Colon (tissue), 2 donors: ENCODE results near the gene JPH3.

Experiments
- FAIRE-seq: peaks from 2 replicates; lab custom pipeline; 2012; peaks lifted over from hg19 to GRCh38; lab: Jason Lieb, UNC
- donor health status: control.
- donor health status: control.

The JPH3 gene

DNA sequence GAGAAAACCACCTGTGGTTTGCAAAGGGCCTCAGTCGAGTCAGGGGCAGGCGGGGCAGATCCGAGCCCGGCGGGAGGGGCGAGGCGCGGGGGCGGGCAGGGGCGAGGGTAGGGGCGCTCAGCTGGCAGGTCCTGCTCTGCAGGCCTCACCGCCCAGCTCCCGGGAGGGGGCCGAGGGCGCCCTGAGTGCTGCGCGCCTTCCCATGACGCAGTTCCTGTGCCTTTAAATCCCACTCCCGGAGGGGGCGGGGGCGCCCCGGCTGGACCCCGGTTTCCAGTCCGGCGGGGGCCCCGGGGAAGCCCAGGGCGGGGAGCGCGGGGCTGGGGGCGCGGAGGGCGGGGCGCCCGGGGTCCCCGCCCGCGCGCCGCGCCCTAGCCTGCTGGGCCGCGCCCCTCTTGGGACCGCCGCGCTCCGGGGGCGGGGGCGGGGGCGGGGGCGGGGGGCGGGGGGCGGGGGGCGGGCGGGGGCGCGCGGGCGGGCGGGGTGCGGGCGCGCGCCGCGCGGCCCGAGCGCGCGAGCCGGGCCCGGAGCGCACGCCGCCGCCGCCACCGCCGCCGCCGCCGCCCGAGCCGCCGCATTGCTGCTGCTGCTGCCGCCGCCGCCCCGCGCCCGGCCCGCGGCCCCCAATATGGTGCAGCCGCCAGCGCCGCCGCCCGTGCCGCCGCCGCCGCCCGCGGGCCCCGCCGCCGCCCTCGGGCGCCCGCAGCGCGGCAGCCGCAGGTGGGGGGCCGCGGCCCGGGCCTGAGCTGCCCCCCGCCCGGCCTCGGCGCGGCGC lies at the start of gene JPH3:
Gene JPH3 (plus strand): TSS at position 508 of the 775 bp plus-strand sequence. CDS start 639 bp downstream, outside the sequence.
- FAIRE-seq: no peak

DNA sequence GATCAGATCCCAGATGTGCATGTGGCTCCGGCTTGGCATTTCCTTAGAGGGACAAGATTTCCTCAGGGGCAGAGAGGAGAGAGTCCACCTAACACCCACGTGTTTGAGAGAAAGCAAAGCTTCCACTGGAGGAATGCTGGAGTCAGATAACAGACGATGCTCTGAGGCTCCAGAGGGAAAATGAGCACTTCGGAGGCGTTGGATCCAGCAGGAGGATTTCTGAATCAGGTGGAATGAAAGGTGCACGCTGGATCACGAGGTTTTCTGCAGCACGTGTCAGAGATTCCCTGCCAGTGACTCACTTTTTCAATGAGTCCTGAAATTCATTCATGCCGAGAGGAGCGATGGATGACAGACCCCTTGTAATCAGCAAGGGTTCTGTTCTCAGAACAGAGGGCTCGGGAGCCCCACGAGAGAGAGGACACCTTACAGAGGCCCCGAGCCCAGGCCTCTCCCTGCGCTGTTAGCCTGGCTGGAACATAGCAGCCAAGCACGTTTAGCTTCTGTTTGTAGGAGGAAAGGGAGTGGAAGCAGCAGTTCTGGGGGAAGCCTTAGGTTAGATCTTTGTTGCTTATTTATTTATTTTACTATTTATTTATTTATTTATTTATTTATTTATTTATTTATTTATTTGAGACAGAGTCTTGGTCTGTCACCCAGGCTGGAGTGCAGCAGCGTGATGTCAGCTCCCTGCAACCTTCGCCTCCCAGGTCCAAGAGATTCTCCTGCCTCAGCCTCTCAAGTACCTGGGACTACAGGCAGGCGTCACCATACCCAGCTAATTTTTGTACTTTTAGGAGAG lies 49.3 kb upstream of the JPH3 start:
- FAIRE-seq: no peak

DNA sequence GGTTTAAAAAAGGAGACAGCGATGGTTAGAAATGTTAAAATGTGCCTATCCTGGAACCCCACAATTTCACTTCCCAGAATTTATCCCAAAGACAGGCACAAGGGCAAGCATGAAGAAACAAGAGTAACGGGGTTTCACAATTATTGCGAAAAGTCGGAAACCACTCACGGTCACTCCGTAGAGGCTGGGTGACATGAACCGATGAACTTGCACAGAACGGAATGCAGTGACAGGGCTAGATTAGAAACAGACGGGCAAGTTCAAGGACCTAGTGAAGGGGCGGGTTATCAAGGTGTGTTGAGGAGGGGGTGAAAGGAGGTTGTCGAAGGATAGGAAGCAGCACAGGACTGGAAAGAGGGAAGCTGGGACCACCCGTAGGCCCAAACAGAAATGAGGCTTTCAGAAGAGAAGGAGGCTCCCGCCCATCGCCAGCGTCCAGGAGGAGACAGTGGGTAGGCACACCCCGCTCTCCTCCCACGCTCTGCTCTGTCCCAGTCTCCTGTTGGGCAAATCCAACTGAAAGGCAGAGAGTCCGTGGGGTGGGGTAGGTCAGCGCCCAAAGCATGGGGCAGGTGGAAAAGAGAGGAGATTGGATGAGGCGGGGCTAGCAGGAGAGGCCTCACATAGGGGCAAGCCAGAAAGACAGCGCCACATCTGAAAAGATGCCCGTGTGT lies 47.4 kb upstream of the JPH3 start:
- FAIRE-seq: no peak

DNA sequence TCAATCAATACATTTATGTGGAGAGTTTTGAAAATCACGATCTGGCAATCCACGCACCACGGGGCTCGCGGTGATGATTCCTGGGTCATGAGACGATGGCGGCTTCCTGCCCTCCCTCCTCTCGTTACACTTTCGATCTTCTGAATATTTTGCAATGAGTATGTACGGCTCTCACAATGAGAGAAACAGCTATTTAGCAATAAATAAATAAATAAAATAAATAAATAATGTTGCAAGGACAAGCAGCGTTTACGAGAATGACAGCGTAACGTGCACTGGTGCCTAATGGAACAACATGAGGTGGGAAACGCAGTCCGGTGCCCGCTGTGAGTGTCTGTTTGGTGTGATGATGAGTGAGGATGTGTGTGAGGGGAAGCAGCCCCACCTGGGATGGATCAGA lies 46.7 kb upstream of the JPH3 start:
- FAIRE-seq: no peak

DNA sequence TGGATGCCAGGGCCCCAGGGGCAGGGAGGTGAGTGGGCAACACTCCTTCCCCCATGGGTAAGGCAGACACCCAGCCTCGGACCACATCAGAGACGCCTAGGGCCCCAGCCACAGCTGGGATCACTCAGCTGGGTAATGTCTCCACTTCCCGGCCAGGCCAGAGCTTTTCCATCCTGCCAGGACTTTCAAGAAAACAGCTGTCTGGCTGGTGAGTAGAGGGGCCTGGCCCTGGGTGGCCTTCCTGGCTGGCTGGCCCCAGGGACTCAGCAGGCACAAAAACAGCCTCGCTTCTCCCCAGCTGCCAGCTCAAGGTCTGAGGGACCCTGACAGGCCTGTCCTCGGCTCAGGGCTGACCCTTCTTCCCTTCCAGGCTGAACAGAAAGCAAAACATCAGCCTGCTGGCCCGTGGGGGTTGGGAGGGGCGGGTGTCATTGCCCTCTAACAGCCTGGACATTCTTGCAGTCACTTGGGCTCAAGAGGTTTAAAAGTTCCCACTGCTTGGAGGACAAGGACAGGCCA lies 45.3 kb upstream of the JPH3 start:
- no peak for FAIRE-seq

DNA sequence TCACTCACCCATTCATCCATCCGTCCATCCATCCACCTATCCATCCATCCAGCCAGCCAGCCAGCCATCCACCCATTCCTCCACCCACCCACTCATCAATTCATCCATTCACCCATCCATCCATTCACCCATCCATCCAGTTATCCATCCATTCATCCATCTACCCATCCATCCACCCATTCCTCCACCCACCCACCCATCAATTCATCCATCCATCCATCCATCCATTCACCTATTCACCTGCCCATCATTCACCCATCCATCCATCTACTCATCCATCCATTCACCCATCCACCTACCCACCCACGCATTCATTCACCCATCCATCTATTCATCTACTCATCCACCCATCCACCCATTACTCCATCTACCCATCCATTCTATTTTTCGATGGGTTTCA lies 43.6 kb upstream of the JPH3 start:
- FAIRE-seq: no peak

DNA sequence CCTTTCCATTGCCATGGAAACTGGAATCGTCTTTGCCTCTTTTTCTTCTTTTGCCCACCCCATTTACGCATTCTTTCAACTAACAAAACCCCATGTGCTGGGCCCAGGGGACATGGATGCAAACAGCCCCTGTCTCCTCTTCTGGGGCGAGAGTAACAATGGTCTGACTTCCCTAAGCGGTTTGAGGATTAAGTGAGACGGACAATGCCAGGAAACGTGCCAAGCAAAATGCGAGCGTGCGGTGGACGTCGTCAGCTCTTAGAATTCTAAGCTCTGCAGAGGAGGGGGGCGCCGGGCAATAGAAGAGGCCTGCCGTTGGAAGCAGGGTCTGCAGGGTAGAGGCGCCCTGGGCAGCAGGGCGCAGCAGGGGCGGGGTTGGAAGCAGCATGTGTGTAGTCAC lies 42.4 kb upstream of the JPH3 start:
- no peak for FAIRE-seq

DNA sequence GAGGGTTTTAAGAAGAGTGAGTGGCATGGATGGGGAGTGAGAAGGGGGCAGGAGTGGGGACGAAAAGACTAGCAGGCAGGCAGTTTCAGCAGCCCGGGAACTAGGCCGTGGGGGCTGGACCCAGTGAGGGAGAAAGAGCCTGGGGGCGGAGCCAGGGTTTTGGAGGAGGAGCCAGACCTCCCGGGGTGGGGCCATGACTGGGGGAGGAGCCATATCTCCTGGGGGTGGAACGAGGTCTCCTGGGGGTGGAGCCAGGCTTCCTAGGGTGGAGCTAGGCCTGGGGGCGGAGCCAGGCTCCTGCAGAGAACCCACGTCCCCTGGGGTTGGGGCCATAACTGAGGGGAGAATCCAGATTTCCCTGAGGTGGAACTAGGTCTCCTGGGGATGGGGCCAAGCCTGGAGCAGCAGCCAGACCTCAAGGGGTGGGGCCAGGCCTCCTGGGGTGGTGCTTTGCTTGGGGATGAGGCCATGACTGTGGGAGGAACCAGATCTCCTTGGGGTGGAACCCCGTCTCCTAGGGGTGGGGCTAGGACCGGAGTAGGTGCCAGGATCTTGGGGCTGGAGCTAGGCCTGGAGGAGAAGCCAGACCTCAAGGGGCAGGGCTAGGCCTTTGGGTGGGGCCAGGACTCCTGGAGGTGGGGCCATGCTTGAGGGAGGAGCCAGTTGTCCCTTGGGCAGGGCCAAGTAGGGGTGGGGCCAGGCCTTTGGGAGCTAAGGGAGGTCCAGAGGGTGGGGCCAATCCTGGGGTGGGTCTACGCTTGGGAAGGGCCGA lies 41.7 kb upstream of the JPH3 start:
- no peak for FAIRE-seq

DNA sequence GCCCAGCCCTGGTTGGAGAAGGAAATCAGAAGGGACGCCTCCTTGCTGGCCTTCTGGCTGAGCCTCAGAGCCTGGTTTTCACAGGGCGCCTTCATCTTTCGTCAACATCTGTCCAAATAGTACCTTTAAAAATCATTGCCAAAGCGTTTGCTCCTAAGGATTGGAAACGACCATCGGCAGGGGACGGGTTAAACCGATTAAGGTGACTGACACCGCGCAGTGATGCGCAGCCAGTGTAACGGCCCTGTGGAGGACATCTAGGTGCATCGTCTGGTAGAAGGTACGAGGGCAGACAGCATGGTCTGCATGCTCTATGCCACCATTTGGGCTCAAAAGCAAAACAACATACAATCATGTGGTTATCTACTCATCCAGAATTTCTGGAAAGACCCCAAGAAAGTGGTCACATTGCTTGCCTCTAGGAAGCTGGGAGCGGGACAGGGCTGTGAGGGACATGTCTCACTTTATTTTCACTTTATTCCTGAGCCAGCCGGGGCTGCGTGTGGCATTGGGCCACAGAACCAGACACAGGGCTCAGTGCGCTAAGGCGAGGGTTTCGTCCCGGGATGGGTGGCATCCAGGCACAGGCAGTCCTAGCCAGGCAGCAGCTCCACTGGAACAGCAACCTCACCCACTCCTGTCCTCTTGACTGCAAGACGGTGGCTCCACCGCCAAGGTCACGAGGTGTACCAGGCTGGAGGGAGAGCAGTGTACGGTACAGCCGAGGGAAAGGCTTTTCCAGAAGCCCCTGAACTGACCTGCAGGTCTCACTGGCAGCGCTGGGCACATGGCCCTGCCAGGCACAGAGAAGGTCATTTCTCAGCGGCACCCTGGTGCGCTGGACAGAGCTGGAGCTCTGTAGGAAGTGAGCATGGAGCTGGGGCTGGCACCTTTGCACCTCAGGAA lies 40.9 kb upstream of the JPH3 start:
- FAIRE-seq: no peak

DNA sequence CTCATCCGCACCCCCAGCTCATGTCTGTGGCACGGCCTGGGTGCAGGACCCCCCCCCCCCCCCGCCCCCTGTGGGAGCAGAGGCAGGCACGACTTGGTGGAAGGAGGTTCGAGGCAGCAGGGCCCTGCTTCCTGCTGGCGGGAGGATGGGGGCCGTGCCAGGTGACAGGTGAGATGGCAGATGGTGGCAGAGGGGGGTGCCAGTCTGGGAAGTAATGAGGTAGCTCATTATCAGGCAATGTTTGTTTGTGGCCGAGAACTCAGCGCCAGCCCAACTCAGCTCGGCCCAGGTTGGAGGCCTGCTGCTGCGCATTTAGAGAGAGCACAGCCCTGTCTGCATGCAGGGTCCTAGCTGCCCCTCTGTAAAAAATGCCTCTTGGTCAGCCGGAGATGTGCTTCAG lies 40.1 kb upstream of the JPH3 start:
- no peak for FAIRE-seq

DNA sequence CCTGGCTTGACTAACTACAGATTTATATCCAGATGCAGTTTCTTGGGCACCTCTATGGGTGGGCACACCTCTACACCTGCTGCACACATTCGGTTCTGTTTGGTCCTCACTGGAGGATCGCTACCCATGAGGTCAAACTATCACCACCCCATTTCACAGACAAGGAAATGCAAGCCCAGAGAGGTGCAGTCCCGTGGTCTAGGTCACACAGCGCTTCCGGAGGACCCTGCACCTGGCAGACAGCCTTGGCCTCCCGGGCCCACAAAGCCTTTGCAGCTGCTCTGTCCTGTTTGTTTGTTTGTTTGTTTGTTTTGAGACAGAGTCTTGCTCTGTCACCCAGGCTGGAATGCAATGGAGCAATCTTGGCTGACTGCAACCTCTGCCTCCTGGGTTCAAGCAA lies 39.3 kb upstream of the JPH3 start:
- no peak for FAIRE-seq

DNA sequence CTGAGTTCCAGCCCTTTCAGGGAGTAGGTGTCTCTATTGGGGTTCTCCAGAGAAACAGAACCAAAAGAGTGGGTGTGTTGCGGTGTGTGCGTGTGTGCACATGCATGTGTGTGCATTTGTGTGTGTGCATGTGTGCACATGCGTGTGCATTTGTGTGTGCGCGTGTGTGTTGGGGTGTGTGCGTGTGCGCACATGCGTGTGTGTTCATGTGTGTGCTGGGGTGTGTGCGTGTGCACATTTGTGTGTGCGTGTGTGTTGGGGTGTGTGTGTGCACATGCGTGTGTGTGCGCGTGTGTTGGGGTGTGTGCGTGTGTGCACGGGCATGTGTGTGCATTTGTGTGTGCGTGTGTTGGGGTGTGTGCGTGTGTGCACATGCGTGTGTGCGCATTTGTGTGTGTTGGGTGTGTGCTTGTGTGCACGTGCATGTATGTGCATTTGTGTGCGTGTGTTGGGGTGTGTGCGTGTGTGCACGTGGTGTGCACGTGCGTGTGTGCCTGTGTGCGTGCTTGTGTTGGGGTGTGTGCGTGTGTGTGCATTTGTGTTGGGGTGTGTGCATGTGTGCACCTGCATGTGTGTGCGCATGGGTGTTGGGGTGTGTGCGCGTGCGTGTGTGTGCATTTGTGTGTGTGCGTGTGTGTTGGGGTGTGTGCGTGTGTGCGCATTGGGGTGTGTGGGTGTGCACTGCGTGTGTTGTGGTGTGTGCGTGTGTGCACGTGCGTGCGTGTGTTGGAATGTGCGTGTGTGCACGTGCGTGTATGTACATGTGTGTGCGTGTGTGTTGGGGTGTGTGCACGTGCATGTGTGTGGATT lies 38.4 kb upstream of the JPH3 start:
- no peak for FAIRE-seq

DNA sequence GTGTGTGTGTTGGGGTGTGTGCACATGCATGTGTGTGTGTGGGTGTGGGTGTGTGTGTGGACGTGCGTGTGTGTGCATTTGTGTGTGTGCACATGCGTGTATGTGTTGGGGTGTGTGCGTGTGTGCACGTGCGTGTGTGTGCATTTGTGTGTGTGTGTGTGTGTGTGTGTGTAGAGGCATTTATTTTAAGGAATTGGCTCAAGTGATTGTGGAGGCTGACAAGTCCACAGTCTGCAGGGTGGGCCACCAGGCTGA lies 37.9 kb upstream of the JPH3 start:
- no peak for FAIRE-seq

DNA sequence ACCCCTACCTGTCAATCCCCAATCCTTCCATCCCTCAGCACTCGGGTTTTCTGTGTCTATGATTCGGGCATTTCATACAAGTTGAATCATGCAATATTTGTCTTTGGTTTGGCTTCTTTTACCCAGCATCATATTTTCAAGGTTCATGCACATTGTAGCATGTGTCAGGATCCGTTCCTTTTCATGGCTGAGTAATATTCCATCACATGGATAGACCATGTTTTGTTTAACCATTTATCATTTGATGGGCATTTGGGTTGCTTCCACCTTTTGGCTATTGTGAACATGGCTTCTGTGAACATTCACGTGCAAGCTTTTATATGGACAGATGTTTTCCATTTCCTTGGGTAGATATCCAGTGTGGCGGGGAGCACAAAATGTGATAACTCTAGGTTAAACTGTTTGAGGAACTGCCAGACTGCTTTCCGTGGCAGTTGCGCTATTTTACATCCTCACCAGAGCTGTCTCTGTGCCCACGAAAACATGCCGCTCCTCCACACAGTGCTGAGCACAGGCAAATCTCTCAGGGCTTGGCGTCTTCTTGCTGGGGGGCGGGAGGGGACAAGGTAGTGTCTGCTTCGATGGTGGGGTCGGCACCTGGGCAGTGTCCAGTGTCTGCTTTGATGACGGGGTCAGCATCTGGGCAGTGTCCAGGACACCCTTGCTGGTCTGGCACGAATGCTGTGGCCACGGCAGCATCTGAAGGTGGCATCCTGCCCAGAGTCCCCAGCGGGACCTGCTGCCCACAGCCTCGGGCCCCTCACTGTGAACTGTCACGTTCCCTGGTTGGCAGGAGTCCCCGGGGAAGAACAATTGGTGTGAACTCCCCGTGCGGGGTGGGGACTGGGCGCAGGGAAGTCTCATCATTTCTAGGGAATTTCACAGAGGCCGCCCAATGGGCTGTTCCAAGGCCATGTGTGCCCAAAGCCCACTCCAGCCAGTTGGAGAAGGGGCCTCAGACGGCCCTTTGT lies 32.4 kb upstream of the JPH3 start:
- FAIRE-seq: no peak

DNA sequence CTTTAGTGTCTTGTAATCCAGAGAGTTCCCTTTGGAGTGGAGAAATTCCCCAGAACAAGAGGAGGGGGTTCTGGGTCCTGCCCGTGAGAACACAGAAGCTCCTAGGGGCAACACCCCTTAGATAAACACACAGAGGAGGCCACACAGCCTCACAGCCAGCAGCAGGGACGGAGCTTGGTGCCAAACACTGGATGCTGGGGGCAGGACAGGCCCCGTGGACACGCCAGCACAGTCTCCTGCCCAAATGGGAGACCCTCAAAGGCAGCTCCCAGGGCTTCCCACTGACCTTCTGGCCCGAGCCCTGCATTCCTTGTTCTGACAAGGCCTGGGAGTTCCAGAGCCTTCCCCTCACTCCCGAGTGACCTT lies 31.8 kb upstream of the JPH3 start:
- FAIRE-seq: no peak

DNA sequence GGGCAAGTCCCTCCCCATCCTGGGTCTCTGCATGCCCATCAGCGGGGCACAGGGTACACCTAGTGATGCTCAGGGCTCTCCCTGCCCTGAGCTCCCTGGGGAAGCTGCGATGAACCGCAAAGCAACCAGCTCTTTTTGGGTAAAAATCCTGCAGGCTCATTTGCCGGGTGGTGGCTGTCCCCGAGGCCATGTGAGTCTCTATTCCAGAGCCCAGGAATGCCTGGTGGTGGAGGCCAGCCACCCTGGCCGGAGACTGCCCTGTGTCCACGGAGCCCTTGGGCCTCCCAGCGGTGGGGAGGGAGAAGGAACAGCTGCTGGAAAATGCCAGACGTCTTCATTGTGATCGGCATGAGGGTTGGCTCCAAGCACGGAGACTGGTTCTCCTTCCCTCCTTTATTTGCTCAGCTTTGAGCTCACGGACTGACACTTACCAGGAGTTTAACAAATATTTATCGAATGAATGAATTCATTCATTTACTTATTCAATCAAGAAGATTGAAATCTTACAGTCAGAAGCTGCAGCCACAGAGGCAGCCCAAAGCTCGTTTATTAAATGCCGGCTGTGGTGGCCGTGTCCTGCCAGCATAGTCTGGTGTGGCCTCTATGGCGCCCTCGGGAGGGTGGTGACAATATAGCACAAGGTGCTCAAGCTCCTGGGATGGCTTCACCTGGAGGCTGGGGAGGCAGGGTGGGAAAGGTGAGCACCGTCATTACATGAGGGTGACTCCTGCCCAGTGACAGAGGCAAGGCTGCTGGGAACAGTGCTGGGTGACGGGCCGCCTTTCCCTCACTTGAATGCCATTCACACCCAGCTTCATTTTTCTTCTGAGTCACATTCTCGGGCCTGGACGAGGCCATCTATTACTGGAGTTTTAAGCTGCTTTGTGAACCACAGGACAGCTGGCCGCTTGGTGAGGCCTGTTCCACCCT lies 31.1 kb upstream of the JPH3 start:
- FAIRE-seq: no peak

DNA sequence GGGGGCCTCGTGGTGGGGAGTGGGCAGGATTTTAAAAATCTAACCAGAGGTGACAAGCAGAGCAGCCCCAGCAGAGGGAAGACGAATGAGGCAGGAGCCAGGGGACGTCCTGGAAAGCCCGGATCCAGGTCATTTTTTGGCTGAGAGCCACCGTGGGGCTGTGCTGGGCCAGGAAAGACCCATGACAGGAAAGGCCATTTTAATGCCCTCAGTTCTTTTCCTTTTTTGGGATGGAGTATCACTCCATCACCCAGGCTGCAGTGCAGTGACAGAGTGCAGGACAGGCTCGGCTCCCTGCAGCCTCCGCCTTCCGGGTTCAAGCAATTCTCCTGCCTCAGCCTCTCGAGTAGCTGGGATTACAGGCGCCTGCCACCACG lies 30.5 kb upstream of the JPH3 start:
- FAIRE-seq: no peak

DNA sequence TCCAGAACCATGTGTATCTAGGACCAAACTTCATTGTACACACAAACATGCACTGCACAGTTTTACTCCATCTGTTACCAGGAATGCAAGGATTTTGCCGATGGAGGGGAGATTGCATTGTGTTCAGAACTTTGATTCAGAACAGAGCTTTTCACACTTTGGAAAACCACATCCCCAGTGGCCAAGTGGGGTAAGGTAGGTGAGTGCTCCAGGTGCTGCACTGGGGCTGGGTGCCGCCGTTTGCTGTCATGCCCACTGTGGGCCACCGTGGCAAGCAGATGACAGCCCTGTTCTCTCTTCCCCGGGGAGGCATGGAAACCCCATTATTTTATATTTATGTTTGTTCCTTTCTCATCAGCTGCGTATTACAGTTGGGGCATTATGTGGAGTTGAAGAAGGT lies 29.3 kb upstream of the JPH3 start:
- no peak for FAIRE-seq
